PC-3 (cell line): ENCODE results near the gene PCDHGC4. TPM values are rescaled to one million over a fixed set of nuclear protein-coding genes. Genes with fewer than 3 reads are reported as not detected.

Experiments used
- ATAC-seq: fragments of 200-7000 bp; cut with Tn5 transposase; 2 replicates; pipeline ENCODE4 v1.9.1; 2020; ENCODE audit warnings: mild to moderate bottlenecking, moderate library complexity
- BruUV-seq: library from RNA; stranded (reverse); fragments of 400-500 nt; replicated peaks from 2 replicates; lab custom pipeline; 2021; lab: Mats Ljungman, UMichigan
- CTCF ChIA-PET: fragments of 300-600 bp; sonication (Branson Sonifier 250); formaldehyde crosslinking; loops from one replicate; lab custom pipeline; 2022; ENCODE audit warnings: antibody characterized with exemption; lab: Charles Lee
- POLR2A ChIA-PET: fragments of 300-600 bp; sonication (Branson Sonifier 250); formaldehyde crosslinking; loops from one replicate; lab custom pipeline; 2022; ENCODE audit warnings: antibody characterized with exemption; ENCODE audit not compliant: unreplicated experiment; lab: Charles Lee
- DNase-seq: peaks from one replicate; pipeline ENCODE4 v3.0.0-alpha.2; 2015
- H2AFZ ChIP-seq: fragments of 300-600 bp; sonication (generic); 2 replicates; pipeline ENCODE4 v1.6.0; 2016; ENCODE audit warnings: antibody characterized with exemption, low read length
- H3F3A ChIP-seq: fragments of 300-600 bp; sonication (generic); one replicate; pipeline ENCODE4 v1.6.0; 2017; ENCODE audit warnings: antibody characterized with exemption, low read length, control low read depth, mild to moderate bottlenecking; ENCODE audit not compliant: unreplicated experiment
- H3K27ac ChIP-seq: fragments of 300-600 bp; sonication (generic); 2 replicates; pipeline ENCODE4 v1.5.1; 2016; ENCODE audit warnings: mild to moderate bottlenecking, low read length
- H3K27me3 ChIP-seq: fragments of 300-600 bp; sonication (generic); 2 replicates; pipeline ENCODE4 v1.6.1; 2016; ENCODE audit warnings: low read length, mixed read lengths
- H3K36me3 ChIP-seq: fragments of 300-600 bp; sonication (generic); 2 replicates; pipeline ENCODE4 v1.6.1; 2016; ENCODE audit warnings: low read depth, mixed run types, low read length, mixed read lengths
- H3K4me1 ChIP-seq: fragments of 300-600 bp; sonication (generic); 2 replicates; pipeline ENCODE4 v1.5.1; 2016; ENCODE audit warnings: low read length; ENCODE audit not compliant: insufficient read depth
- H3K4me2 ChIP-seq: fragments of 300-600 bp; sonication (generic); 2 replicates; pipeline ENCODE4 v1.6.0; 2016; ENCODE audit warnings: low read length
- H3K4me3 ChIP-seq: fragments of 300-600 bp; sonication (generic); 2 replicates; pipeline ENCODE4 v1.5.1; 2016; ENCODE audit warnings: mild to moderate bottlenecking, low read length, mixed read lengths
- H3K79me2 ChIP-seq: fragments of 300-600 bp; sonication (generic); 2 replicates; pipeline ENCODE4 v1.6.1; 2017; ENCODE audit warnings: low read length, mixed read lengths
- H3K9ac ChIP-seq: fragments of 300-600 bp; sonication (generic); 2 replicates; pipeline ENCODE4 v1.6.0; 2016; ENCODE audit warnings: mild to moderate bottlenecking, low read length
- H3K9me2 ChIP-seq: fragments of 300-600 bp; sonication (generic); replicated peaks from 2 replicates; pipeline ENCODE4 v1.6.1; 2016; ENCODE audit warnings: mixed run types, low read length, mixed read lengths
- H3K9me3 ChIP-seq: fragments of 300-600 bp; sonication (generic); 2 replicates; pipeline ENCODE4 v1.6.1; 2016; ENCODE audit warnings: low read length, mixed read lengths
- H4K20me1 ChIP-seq: fragments of 300-600 bp; sonication (generic); 2 replicates; pipeline ENCODE4 v1.6.1; 2016; ENCODE audit warnings: low read length, mixed read lengths
- EZH2 ChIP-seq: fragments of 300-600 bp; sonication (generic); IDR thresholded peaks from one replicate; pipeline ENCODE4 v1.6.1; 2017; ENCODE audit warnings: antibody characterized with exemption, mild to moderate bottlenecking, low read length; ENCODE audit not compliant: unreplicated experiment
- EZH2phosphoT487 ChIP-seq: fragments of 300-600 bp; sonication (generic); IDR thresholded peaks from 2 replicates; pipeline ENCODE4 v1.6.1; 2018; ENCODE audit warnings: mild to moderate bottlenecking, antibody characterized with exemption, low read length, borderline replicate concordance
- intact Hi-C: fragments of 100-400 bp; cut with micrococcal nuclease; formaldehyde crosslinking; loops from 2 replicates; pipeline ENCODE4 v1.9.0; 2023
- total RNA-seq: library from RNA; depleted of rRNA; stranded (reverse); fragments of >200 nt; gene quantifications from 2 replicates; pipeline ENCODE4 v1.2.3, GENCODE V29; 2014
- TF ChIP-seq, protein P1 (sequence below): fragments of 300-600 bp; sonication (generic); conservative IDR thresholded peaks from 2 replicates; pipeline ENCODE4 v1.5.1; 2017; ENCODE audit warnings: antibody characterized with exemption, low read depth, mild to moderate bottlenecking, low read length

The PCDHGC4 gene
- total RNA-seq, 1 experiment from 2014 or later, result 0.58 TPM

DNA sequence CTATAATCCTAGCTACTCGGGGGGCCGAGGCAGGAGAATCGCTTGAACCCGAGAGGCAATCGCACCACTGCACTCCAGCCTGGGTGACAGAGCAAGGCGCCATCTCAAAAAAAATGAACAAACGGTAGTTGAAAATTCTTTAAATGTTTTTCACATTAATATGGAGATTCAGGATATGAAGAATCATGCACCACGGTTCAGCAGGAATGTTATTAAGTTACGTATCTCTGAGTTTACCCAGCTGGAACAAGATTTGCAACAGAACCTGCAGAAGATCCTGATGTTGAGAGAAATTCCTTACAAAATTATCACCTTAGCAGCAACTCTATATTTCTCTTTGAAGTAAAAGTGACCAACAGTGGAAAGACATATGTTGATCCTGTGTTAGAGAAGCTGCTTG, 44.5 kb upstream of the PCDHGC4 start:
- H3K36me3 ChIP-seq, result no peaks in the 10 kb centered on the region; the same call in 1 of the 2 replicates
- 0 out of 2 replicates have a peak, but pooled peaks cover 4% of the 10 kb centered on the region for H3K9me3 ChIP-seq
- no peak for DNase-seq
- H3F3A ChIP-seq, result no peaks in the 10 kb centered on the region
- no peaks in the 10 kb centered on the region for H3K79me2 ChIP-seq
- no peak overlapping the region for H3K4me2 ChIP-seq
- BruUV-seq, result no TSS peak
- no peak for TF ChIP-seq EZH2
- H3K9ac ChIP-seq, result no peak overlapping the region
- H3K27ac ChIP-seq, result no peak overlapping the region
- no peak overlapping the region for H3K4me3 ChIP-seq
- POLR2A ChIA-PET, result no interaction called here
- H2AFZ ChIP-seq, result no peak overlapping the region
- no peaks in the 10 kb centered on the region for H4K20me1 ChIP-seq
- no peaks in the 10 kb centered on the region for H3K9me2 ChIP-seq
- H3K4me1 ChIP-seq, result no peaks in the 10 kb centered on the region
- intact Hi-C loops, result no loop called here
- CTCF ChIA-PET, result no interaction called here
- H3K27me3 ChIP-seq, result no peaks in the 10 kb centered on the region
- no peak for ATAC-seq

DNA sequence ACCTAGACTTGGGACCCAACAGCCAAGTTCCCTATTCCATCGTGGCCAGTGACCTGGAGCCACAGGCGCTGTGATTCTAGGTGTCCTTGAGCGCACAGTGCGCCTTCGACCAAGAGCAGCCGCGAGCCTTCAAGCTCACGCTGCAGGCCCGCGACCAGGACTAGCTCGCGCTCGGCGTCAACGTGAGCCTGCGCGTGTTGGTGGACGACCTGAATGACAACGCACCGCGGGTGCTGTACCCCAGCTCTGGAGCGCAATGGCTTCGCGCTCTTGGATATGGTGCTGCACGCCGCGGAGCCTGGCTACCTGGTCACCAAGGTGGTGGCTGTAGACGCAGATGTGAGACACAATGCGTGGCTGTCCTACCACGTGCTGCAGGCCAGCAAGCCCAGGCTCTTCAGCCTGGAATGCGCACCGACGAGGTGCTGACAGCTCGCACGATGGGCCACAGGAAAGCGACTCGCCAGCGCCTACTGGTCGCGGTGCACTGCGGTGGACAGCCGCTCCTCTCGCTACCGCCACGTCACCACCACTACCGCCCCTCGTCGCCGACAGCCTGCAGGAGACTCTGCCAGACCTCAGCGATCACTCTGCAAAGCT, 43.2 kb upstream of the PCDHGC4 start:
- H3K79me2 ChIP-seq, result no peaks in the 10 kb centered on the region
- H4K20me1 ChIP-seq, result no peaks in the 10 kb centered on the region
- no TSS peak for BruUV-seq
- no peaks in the 10 kb centered on the region for H3K4me1 ChIP-seq
- no peak overlapping the region for H3K9ac ChIP-seq
- no peak overlapping the region for H2AFZ ChIP-seq
- 0 out of 2 replicates have a peak, but pooled peaks cover 4% of the 10 kb centered on the region for H3K9me3 ChIP-seq
- H3K4me3 ChIP-seq, result no peak overlapping the region
- no peak overlapping the region for H3K4me2 ChIP-seq
- H3K27ac ChIP-seq, result no peak overlapping the region
- ChIA-PET POLR2A (no interaction called here), CTCF (no interaction called here)
- intact Hi-C loops, result no loop called here
- ATAC-seq (no peak), DNase-seq (no peak)
- H3K9me2 ChIP-seq, result no peaks in the 10 kb centered on the region
- H3F3A ChIP-seq, result no peaks in the 10 kb centered on the region
- H3K27me3 ChIP-seq, result no peaks in the 10 kb centered on the region
- H3K36me3 ChIP-seq, result no peaks in the 10 kb centered on the region; the same call in 1 of the 2 replicates
- TF ChIP-seq, protein P1, sequence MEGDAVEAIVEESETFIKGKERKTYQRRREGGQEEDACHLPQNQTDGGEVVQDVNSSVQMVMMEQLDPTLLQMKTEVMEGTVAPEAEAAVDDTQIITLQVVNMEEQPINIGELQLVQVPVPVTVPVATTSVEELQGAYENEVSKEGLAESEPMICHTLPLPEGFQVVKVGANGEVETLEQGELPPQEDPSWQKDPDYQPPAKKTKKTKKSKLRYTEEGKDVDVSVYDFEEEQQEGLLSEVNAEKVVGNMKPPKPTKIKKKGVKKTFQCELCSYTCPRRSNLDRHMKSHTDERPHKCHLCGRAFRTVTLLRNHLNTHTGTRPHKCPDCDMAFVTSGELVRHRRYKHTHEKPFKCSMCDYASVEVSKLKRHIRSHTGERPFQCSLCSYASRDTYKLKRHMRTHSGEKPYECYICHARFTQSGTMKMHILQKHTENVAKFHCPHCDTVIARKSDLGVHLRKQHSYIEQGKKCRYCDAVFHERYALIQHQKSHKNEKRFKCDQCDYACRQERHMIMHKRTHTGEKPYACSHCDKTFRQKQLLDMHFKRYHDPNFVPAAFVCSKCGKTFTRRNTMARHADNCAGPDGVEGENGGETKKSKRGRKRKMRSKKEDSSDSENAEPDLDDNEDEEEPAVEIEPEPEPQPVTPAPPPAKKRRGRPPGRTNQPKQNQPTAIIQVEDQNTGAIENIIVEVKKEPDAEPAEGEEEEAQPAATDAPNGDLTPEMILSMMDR, result no peak
- TF ChIP-seq EZH2phosphoT487, result no peak
- TF ChIP-seq EZH2, result no peak

DNA sequence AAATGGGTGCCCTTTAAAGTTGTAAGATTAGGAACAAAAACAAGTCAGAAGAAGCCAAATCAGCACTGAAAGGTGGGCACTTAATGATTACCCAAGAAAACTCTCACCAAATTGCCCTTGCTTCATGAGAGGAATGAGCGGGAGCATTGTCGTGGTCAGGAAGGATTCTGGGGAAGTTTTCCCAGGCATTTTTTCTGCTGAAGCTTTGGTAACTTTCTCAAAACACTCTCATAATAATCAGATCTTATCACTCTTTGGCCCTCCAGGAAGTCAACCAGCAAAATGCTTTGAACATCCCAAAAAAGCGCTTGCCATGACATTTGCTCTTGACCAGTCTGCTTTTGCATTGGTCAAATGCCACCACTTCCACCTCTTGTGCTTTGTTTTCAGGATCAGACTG, 19.5 kb upstream of the PCDHGC4 start:
- H4K20me1 ChIP-seq, result no peaks in the 10 kb centered on the region
- H3K79me2 ChIP-seq, result no peaks in the 10 kb centered on the region
- intact Hi-C loops, result no loop called here
- no peaks in the 10 kb centered on the region for H3F3A ChIP-seq
- H3K4me2 ChIP-seq, result no peak overlapping the region
- BruUV-seq, result no TSS peak
- ChIA-PET CTCF (no interaction called here), POLR2A (no interaction called here)
- ATAC-seq (no peak), DNase-seq (no peak)
- H3K4me3 ChIP-seq, result no peak overlapping the region
- H3K36me3 ChIP-seq, result no peaks in the 10 kb centered on the region
- H3K9me3 ChIP-seq, result no peaks in the 10 kb centered on the region
- no peak overlapping the region for H3K27ac ChIP-seq
- no peaks in the 10 kb centered on the region for H3K4me1 ChIP-seq
- no peak overlapping the region for H3K9ac ChIP-seq
- H2AFZ ChIP-seq, result no peak overlapping the region
- TF ChIP-seq EZH2 (no peak), EZH2phosphoT487 (no peak)
- TF ChIP-seq, protein P1, result no peak
- no peaks in the 10 kb centered on the region for H3K27me3 ChIP-seq
- no peaks in the 10 kb centered on the region for H3K9me2 ChIP-seq
